Measurements from ENCODE around the gene GSDMA.
"Not testable (repeated sequence)": the region's sequence is repeated elsewhere in the genome, so short reads cannot be mapped to it uniquely, and the experiment has no call there.

The GSDMA gene

GRCh38 chr17:39929646-39930407 is 33.0 kb upstream of the GSDMA start:
- DNase-seq, result no peak

GRCh38 chr17:39933912-39934311 is 28.9 kb upstream of the GSDMA start:
- DNase-seq, result no peak

DNA sequence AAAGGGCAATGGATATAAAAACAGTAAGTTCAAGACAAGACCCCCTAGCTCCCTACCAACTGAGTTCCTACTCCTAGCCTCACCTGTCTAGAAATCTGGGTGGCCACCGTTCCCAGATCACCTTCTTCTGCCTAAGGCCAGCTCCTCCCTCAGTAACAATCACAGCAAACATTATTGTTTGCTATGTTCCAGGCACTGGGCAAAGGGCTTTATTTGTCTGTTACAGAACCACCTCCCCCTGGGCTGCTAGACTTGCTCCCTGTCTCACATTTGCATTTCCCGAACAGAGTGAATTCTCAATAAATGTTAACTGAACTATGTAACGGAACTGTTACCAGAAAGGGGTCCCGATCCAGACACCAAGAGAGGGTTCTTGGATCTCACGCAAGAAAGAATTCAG is 28.5 kb upstream of the GSDMA start:
- DNase-seq, result no peak

- no peak for DNase-seq
Measured at GRCh38 chr17:39935909-39936308, 26.9 kb upstream of the GSDMA start.

DNA sequence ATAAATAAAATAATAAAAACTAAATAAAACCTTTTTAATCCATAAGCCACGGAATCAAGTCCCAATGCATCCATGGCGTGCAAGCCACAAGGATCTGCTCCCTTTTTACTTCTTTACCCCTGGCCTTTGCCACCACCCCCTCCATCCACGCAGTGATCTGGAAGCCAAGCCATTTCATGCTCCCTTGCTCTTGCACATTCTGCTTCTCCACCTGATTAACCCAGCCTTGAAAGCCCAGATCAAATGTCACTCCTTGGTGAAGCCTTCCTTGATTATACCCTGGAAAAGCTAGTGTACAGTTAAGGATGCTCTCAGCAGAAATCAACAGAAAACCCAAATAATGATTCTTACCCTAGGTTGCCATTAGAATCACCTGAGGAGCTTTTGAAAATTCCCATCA is 25.4 kb upstream of the GSDMA start:
- no peak for DNase-seq

GRCh38 chr17:39938140-39938869 is 24.5 kb upstream of the GSDMA start:
- DNase-seq, result no peak

DNA sequence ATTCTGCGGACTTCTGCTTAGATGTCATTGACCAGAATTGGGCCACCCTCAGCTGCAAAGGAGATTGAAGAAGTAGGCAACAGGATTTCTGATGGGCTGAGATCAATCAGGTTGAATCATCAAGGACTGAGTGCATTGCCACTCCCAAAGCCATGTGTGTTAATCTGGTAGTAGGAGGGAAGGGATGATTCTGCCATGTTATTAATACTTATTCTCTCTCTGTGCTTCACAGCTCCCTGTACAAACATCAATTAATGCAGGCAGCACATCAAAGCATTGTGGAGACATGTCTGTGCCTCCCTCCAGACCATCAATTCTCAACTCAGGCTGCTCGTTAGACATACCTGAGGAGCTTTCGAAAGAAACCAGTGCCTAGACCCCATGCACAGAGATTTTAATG is 23.7 kb upstream of the GSDMA start:
- no peak for DNase-seq

GRCh38 chr17:39939588-39940419 is 23.0 kb upstream of the GSDMA start:
- DNase-seq, result peak; percentile 81

DNA sequence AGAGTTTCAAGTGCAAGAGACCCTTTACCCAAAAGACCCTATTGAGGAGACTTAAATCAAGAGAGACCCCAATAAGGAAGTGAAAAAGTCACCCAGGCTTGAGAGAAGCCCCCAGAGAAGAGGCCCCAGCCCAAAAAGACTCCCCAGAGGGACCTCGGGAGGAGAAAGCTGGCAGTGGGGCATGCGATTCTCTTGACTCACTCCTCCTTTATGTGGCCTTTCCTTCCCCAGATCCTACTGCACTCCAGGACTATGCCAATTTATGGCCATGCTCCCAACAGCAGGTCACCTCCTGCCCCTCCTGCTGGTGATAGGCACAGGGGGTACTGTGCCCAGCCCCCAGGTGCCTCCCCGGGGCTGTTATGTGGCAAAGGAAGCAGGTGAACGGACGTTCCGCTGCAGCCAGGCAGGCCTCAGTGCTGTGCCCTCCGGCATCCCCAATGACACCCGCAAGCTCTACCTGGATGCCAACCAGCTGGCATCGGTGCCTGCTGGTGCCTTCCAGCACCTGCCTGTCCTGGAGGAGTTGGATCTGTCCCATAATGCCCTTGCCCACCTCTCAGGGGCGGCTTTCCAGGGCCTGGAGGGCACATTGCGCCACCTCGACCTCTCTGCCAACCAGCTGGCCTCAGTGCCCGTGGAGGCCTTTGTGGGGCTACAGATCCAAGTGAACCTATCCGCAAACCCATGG is 19.0 kb upstream of the GSDMA start:
- DNase-seq, result no peak

DNA sequence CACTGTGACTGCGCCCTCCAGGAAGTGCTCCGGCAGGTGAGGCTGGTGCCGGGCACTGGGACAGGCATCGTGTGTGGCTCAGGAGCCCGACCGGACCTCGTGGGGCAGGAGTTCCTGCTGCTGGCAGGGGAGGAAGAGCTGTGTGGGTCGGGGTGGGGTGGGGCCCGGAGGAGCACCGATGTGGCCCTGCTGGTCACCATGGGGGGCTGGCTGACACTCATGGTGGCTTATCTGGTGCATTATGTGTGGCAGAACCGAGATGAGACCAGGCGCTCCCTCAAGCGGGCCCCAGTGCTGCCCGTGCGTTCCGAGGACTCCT is 18.5 kb upstream of the GSDMA start:
- no peak for DNase-seq

DNA sequence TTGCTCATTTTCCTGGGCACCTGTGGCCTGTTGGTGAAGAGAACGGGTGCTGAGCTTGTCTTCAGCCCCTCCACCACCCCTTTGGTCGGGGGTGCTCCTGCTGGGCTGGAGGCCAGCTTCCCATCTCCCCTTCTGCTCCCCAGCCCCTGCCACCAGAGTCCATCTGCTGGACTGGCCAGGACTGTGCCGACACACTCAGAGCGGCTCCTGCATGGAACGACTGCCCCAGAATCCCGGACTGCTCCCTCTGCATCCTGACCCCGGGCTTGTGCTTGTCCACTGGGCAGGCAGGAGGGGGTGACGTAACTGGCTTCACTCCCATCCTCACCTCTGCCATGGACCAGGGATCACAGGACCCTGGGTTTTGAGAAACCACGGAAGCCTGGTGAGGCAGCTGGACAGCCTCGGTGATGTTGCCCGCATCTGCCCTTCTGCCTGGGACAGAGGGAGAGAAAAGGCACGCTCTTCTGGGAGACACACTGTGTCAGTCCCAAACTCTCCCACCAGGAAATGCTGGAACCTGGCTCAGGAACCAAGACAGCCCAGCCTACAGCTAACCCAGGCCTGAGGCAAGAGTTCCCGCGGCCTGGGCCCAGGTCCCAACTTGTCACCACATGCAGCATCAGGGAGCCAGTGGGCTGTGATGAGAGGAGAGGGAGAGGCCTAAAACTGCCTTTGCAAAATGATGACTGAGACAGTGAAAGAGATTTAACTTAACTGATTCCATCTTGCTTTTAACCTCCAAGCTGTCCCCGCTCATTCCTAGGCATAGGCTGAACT is 16.1 kb upstream of the GSDMA start:
- no peak for DNase-seq

- DNase-seq, result not testable (repeated sequence)
Measured at GRCh38 chr17:39948489-39948828, 14.3 kb upstream of the GSDMA start.

DNA sequence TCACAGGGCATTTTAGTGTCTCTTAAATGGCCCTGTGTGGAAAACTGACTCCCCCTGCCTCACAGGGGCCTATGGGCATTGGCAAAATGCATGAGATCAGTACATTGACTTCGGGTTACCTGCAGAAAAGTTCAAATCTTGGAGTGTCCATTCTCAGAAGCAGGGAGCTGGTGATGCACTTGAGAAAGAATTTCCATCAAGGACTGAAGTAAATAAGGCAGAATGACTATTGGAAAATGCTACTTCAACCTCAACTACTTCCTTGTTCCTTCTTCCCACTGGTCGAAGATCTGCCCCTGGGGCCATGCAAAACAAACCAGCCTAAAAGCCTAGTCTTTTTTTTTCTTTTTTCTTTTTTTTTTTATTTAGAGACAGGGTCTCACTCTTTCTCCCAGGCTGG is 13.8 kb upstream of the GSDMA start:
- DNase-seq, result no peak

GRCh38 chr17:39950871-39951348 is 11.9 kb upstream of the GSDMA start:
- DNase-seq, result no peak

- no peak for DNase-seq
Measured at GRCh38 chr17:39951924-39952679, 10.7 kb upstream of the GSDMA start.

DNA sequence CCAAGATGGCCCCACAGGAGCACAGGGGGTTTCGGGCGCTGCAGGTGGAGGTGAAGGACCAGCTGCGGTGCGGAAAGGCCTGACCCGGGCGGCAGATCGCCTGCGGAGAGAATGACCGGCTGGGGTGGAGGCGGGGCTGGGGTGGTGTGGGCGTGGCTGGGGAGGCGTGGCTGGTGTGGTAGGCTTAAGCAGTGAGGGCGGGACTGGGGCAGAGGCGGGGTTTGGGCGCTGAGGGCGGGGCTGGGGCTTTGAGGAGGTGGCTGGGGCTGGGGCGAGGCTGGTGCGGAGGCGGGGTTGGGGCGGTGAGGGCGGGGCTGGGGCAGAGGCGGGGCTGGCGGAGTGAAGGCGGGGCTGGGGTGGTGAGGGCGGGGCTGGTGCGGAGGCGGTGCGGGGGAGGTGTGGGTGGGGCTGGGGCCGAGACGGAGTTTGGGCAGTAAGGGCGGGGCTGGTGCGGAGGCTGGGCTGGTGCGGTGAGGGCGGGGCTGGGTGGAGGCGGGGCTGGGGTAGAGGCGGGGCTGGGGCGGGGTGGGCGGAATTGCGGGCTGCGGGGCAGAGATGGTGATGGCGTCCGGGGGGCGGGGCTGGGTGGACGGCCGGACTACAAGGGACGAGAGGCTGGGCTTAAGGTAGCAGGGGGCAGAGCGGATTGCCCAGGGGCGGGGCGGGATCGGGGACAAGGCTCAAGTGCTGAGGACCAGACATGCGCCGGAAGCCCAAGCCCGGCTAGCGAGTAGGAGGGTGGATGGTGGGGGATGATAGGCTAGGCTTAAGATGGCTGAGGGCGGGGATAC is 9.9 kb upstream of the GSDMA start:
- DNase-seq, result peak; percentile 98

DNA sequence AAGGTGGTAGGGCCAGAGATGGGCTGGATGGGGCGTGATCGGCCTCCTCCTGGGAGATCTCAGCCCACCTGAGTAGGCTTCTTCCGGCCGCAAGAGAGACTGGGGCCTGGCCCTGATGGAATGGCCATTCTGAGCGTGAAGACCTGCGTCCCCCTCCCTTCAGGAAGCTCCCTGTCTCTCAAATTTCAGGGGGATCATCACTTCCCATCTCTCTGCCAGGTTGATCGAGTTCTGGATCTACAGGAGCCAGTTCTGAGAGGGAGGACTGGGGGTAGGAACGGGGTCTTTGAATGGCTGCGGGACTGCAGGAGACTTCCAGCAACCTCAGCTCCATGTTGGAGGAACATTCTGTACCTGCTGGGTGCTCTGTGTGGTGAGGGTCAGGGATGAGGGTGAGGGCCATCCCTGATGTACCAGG is 9.3 kb upstream of the GSDMA start:
- DNase-seq, result no peak

DNA sequence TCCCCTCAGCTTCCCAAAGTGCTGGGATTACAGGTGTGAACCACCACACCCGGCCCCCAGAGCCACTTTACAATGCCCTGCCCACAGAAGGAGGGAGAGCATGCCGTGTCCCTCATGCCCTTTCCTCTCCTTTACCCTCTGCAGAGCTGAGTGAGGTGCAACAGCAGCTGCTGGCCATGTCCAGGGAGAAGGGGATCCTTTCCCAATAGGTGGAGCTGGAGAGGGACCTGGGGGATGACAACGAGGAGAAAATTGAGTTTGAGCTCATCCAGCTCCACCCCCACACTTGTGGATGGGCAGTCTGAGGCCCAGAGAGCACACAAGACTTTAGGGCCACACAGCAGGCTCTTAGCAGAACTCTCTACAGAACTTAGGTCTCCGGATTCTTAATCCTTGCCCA is 7.9 kb upstream of the GSDMA start:
- no peak for DNase-seq

DNA sequence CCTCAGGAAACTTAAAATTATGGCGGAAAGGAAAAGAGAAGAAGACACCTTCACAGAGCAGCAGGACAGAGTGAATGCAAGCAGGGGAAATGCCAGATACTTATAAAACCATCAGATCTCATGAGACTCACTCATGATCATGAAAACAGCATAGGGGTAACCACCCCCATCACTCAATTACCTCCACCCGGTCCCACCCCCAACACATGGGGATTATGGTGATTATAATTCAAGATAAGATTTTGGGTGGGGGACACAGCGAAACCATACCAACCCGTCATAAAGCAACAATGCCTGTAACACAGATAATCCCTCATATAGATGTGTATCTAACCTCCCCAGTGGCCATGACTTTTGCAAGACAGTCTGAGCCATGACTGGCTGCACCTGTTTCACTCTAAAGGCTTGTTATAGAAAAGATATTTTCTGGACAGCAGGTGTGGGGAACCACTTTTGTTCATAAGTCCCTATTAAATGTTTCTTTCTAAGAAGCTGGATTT is 7.0 kb upstream of the GSDMA start:
- no peak for DNase-seq

DNA sequence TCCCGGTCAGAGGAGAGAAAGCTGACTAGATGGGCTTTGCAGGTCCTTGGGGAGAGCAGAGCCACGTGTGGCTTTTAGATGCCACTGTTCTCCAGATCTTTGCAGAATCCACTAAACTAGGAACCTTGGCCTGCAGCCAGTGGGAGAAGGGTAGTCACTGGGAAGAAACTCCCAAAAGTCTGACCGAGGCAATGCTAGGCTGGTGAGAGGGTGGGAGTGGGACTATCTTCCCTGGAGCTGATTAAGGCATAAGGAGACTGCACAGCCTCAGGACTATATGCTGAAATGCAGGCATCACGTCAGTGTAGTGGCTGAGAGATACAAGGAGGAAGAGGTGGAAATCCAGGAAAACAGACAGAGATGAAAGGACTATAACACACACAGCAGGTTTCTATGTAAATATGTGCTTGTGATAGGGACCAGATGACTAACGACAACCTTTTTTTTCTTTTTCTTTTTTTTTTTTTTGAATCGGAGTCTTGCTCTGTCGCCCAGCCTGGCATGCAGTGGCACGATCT is 2.2 kb upstream of the GSDMA start:
- DNase-seq, result no peak
